A549 treated with AZD9567 at 1 μM for 4 hours (cell line): ENCODE measurements around the gene TAGLN3. TPM values are rescaled to one million over a fixed set of nuclear protein-coding genes. Genes with fewer than 3 reads are reported as not detected.

ENCODE experiments used
- total RNA-seq: library from RNA; stranded (reverse); fragments of 200-300 nt; extraction: Qiagen RNA extraction; gene quantifications from 5 replicates; pipeline ENCODE4 v1.2.3, GENCODE V29; 2022; ENCODE audit not compliant: insufficient read depth

Gene TAGLN3
- total RNA-seq, result not detected in 5 replicates

DNA sequence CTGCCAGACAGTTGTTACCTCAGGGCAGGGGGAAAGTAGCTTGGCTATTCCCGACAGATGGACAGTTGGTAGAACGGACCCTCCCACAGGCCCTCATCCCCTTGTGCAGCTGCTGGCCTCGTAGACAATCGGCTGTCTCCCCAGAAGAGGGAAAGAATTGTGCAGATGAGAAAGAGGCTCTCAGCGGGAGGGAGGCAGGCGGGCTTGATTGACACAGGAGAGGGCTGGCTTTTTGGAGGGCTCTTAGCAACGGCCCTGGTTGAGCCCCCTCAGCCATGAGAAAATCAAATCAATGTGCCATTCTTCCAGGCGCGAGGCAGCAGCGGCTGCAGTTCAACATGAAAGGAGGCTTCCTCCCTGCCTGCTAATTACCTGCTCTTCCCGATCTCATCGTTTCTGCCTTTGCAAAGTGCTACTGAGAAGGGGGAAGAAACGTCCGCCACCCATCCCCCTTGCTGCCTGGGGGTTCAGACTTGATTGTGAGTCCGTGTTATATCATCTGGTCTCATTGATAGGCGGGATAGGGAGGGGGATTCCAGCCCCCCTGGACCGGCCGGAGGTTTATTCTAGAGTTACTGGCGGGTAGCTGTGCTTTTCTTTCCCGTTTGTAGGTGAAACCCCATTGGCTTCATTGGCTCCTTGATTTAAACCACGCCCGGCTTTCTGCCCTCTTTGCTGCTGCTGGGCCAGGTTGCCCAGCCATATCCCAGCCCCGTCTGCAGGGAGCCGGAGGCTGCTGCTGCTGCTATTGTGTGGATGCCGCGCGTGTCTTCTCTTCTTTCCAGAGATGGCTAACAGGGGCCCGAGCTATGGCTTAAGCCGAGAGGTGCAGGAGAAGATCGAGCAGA lies at the start of gene TAGLN3:
Gene TAGLN3 (plus strand): TSS at position 287 of the 848 bp plus-strand sequence. CDS start 501 bp downstream, at position 788.

DNA sequence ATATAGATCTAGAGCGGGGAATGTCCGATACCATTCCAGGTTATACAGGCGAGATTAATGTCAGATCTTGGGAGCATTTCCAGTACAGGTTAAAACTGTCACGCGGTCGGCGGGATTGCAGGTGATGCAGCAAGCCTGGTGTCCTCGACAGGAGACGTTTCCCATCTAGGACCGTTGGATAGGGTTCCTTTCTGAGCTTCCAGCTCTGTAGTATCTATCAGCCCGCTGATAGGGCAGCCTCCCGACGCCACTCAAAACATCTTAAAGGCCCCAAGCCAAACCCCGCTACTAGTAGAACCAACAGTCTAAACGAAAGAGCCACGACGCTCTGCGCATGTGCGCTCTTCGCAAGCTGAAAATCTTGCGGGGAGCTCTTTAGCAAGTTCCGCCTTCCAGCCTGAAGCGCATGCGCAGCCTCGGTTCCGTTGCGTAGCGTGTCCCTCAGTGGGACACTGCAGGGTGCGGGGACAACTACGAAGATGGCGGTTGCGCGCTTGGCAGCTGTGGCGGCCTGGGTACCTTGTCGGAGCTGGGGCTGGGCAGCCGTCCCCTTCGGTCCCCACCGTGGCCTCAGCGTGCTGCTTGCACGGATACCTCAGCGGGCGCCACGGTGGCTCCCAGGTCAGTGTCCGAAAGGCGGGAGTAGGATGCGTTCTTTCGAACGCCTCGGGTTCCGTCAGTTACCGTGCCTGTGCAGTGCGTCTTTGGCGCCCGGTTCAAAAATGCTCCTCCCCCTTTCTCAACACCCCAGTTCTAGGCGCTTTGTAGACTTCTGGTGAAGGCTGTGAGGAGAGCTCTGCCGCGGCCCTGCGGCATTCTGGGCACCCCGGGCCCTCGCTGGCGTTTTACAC lies 19.9 kb upstream of the TAGLN3 start, which contains the start of gene ABHD10:
Gene ABHD10 (plus strand): TSS at position 444 of the 851 bp plus-strand sequence. CDS start 36 bp downstream, at position 480.

DNA sequence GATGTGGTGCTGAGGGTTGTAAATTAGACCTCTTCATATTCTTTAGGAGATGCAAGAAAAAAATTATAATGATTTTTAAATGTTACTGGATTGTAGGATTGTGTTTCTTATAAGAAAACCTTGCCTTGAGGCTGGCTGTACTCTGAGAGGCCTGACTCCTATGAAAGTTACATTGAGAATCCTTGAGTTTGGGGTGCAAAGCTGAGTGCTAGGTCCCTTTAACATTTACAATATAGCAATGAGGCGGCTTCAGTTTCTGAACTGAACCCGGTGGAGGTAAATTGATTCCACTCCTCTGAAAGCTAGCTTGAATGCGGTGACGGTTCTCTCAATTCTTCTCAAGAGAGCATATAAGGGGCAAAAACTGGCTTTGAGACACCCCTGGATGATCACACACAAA lies 35.7 kb downstream of the TAGLN3 start, which contains the start of gene TMPRSS7:
Gene TMPRSS7 (plus strand): TSS at position 301 of the 400 bp plus-strand sequence. CDS start 110 bp downstream, outside the sequence.

Other genes starting within 250 kb of the TAGLN3 start
- 10.5 to 17.6 TPM (median 17.1 TPM) in 5 replicates for gene PHLDB2, start 139.7 kb upstream of the TAGLN3 start, total RNA-seq
- gene ABHD10, start 19.9 kb upstream of the TAGLN3 start, total RNA-seq, result 16.3 to 22.7 TPM (median 21.7 TPM) in 5 replicates
- gene TMPRSS7, start 35.8 kb downstream of the TAGLN3 start, total RNA-seq, result 0.07 to 0.12 TPM (median 0.09 TPM) in 4 of 5 replicates, not detected in the other
- 10.6 to 13.3 TPM (median 12.2 TPM) in 5 replicates for gene C3orf52, start 87.5 kb downstream of the TAGLN3 start, total RNA-seq
- gene GCSAM, start 134.3 kb downstream of the TAGLN3 start, total RNA-seq, result not detected in 5 replicates